ENCODE results near the gene GUCA2B. TPM values are rescaled to one million over a fixed set of nuclear protein-coding genes. Genes with fewer than 3 reads are reported as not detected.

GUCA2B gene
- total RNA-seq (2022) (0.75 TPM in 1 of 2 replicates, not detected in the other), Bru-seq, nascent RNA (not detected), BruChase-seq, experiment 1, labeled RNA remaining after a 2-hour chase (not detected), BruChase-seq, experiment 2, labeled RNA remaining after a 6-hour chase (not detected)
- long read RNA-seq, result 0 reads

DNA sequence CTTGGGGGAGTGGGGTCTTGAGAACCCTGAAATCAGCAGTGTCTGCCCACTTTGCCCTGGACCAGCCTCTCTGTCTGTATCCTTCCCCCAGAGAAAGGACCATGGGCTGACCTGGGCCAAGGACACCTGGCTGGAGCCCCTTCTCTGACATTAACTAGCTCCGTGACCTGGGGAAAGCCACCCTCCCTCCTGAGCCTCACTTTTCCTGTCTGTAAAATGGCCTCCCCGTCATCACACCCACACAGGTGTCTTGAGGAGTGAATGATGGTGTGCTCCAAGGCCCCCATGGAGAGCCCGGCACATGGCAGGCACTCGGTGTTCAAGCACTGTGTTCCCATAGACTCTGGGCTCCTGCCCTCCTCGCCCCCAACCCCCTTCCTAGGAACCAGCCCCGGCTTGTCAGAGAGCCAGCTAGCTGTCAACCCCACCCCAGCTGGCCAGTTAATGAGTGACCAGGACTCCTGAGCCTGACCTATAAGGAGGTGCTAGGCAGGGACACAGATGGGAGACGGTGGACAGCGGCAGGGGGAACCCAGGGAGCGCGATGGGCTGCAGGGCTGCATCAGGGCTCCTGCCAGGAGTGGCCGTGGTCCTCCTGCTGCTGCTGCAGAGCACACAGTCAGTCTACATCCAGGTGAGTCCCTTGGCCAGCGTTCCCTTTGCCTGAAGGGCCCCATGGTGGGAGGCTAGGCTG lies at the start of gene GUCA2B:
Gene GUCA2B (plus strand): TSS at position 504 of the 694 bp plus-strand sequence. CDS start 41 bp downstream, at position 545.
- Mint-ChIP-seq H3K9me3 (ENCODE audit: unreplicated experiment) (no peaks in the 10 kb centered on the region), H3K36me3 (ENCODE audit: insufficient read depth, unreplicated experiment) (peaks cover 6% of the 10 kb centered on the region), H3K4me1 (ENCODE audit: low read depth, unreplicated experiment) (no peaks in the 10 kb centered on the region), H3K27ac (ENCODE audit: unreplicated experiment) (no peak within 1 kb of the TSS), H3K27me3 (ENCODE audit: insufficient read depth, unreplicated experiment) (peaks cover 3% of the 10 kb centered on the region), H3K4me3 (ENCODE audit: unreplicated experiment) (no peak within 1 kb of the TSS)
- intact Hi-C loops (cut with micrococcal nuclease; ENCODE audit: unreplicated experiment), result no loop called here
- no peaks in the 10 kb centered on the region for H3K9me3 ChIP-seq
- no TSS peak for BruUV-seq (replicated peaks)
- no peaks in the 10 kb centered on the region for H3K27me3 ChIP-seq (replicated peaks; ENCODE audit: control insufficient read depth, insufficient read depth, low read length)
- TF ChIP-seq, protein P1, sequence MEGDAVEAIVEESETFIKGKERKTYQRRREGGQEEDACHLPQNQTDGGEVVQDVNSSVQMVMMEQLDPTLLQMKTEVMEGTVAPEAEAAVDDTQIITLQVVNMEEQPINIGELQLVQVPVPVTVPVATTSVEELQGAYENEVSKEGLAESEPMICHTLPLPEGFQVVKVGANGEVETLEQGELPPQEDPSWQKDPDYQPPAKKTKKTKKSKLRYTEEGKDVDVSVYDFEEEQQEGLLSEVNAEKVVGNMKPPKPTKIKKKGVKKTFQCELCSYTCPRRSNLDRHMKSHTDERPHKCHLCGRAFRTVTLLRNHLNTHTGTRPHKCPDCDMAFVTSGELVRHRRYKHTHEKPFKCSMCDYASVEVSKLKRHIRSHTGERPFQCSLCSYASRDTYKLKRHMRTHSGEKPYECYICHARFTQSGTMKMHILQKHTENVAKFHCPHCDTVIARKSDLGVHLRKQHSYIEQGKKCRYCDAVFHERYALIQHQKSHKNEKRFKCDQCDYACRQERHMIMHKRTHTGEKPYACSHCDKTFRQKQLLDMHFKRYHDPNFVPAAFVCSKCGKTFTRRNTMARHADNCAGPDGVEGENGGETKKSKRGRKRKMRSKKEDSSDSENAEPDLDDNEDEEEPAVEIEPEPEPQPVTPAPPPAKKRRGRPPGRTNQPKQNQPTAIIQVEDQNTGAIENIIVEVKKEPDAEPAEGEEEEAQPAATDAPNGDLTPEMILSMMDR (IDR thresholded peaks at IDR 0.05; ENCODE audit: insufficient read depth in 1 of 2, low read depth in 1 of 2, low read length in 1 of 2, severe bottlenecking in 1 of 2, unreplicated experiment in 1 of 2), result no peak
- no peak within 1 kb of the TSS for H3K4me3 ChIP-seq (ENCODE audit: low read depth, low read length)
- ChIA-PET POLR2A (no interaction called here), CTCF (no interaction called here)
- peaks cover 15% of the 10 kb centered on the region for H3K4me1 ChIP-seq
- DNase-seq, result no peak
- no peaks in the 10 kb centered on the region for H3K36me3 ChIP-seq (ENCODE audit: control insufficient read depth, insufficient read depth, low read length)

DNA sequence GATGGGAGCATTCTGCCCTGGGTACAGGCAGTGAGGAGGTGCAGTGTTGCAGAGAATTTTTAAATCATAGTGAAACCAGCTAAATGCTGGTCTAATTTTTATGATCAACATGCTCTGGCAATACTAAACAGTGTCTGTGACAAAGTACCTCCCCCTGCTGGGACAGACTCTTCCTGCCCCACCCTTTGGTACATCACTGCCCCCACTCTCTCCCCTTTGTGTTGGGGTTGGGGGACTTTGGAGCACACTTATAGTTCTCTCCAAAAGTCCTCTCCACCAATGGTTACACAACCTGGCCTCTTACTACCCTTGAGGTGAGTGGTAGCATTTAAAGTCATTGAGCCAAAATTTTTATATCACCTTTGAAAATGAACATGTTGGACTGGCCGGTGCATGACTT lies 48.2 kb upstream of the GUCA2B start:
- Mint-ChIP-seq H3K9me3 (ENCODE audit: unreplicated experiment) (no peaks in the 10 kb centered on the region), H3K27me3 (ENCODE audit: insufficient read depth, unreplicated experiment) (peaks cover 3% of the 10 kb centered on the region), H3K4me3 (ENCODE audit: unreplicated experiment) (no peak overlapping the region), H3K36me3 (ENCODE audit: insufficient read depth, unreplicated experiment) (no peaks in the 10 kb centered on the region), H3K27ac (ENCODE audit: unreplicated experiment) (no peak overlapping the region), H3K4me1 (ENCODE audit: low read depth, unreplicated experiment) (no peaks in the 10 kb centered on the region)
- Histone ChIP-seq H3K9me3 (no peaks in the 10 kb centered on the region), H3K4me1 (no peaks in the 10 kb centered on the region), H3K27me3 (replicated peaks; ENCODE audit: control insufficient read depth, insufficient read depth, low read length) (no peaks in the 10 kb centered on the region), H3K4me3 (ENCODE audit: low read depth, low read length) (no peak overlapping the region), H3K36me3 (ENCODE audit: control insufficient read depth, insufficient read depth, low read length) (no peaks in the 10 kb centered on the region)
- TF ChIP-seq, protein P1 (IDR thresholded peaks at IDR 0.05; ENCODE audit: insufficient read depth in 1 of 2, low read depth in 1 of 2, low read length in 1 of 2, severe bottlenecking in 1 of 2, unreplicated experiment in 1 of 2), result no peak
- no peak for DNase-seq
- ChIA-PET CTCF (no interaction called here), POLR2A (no interaction called here)
- BruUV-seq (replicated peaks), result no TSS peak
- intact Hi-C loops (cut with micrococcal nuclease; ENCODE audit: unreplicated experiment), result no loop called here

DNA sequence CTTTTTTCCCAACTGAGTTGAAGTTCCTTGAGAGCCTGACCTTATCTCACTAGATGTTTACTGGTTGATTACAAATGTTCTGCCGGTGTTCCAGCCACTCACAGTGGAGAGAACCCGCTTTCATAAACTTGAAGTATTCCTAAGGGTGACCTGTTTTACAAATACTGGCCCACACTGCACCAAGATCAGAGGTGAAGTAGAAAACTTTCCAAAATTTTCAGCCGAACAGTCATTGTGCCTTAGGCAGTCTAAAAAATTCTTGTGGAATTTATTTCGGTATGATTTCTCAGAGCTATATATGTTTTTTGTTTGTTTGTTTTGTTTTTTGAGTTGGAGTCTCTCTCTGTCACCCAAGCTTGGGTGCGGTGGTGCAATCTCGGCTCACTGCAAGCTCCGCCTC lies 44.9 kb upstream of the GUCA2B start:
- Mint-ChIP-seq H3K27me3 (ENCODE audit: insufficient read depth, unreplicated experiment) (peaks cover 4% of the 10 kb centered on the region), H3K4me1 (ENCODE audit: low read depth, unreplicated experiment) (no peaks in the 10 kb centered on the region), H3K36me3 (ENCODE audit: insufficient read depth, unreplicated experiment) (no peaks in the 10 kb centered on the region), H3K27ac (ENCODE audit: unreplicated experiment) (no peak overlapping the region), H3K9me3 (ENCODE audit: unreplicated experiment) (no peaks in the 10 kb centered on the region), H3K4me3 (ENCODE audit: unreplicated experiment) (no peak overlapping the region)
- no peak for DNase-seq
- no peak overlapping the region for H3K4me3 ChIP-seq (ENCODE audit: low read depth, low read length)
- H3K4me1 ChIP-seq, result no peaks in the 10 kb centered on the region
- H3K36me3 ChIP-seq (ENCODE audit: control insufficient read depth, insufficient read depth, low read length), result no peaks in the 10 kb centered on the region
- no TSS peak for BruUV-seq (replicated peaks)
- H3K9me3 ChIP-seq, result no peaks in the 10 kb centered on the region
- no peaks in the 10 kb centered on the region for H3K27me3 ChIP-seq (replicated peaks; ENCODE audit: control insufficient read depth, insufficient read depth, low read length)
- intact Hi-C loops (cut with micrococcal nuclease; ENCODE audit: unreplicated experiment), result no loop called here
- ChIA-PET POLR2A (no interaction called here), CTCF (no interaction called here)
- TF ChIP-seq, protein P1 (IDR thresholded peaks at IDR 0.05; ENCODE audit: insufficient read depth in 1 of 2, low read depth in 1 of 2, low read length in 1 of 2, severe bottlenecking in 1 of 2, unreplicated experiment in 1 of 2), result no peak

All from Caco-2 (cell line).